ENCODE data around the gene SLC6A8.
"Not testable (repeated sequence)": the region's sequence is repeated elsewhere in the genome, so short reads cannot be mapped to it uniquely, and the experiment has no call there.

SLC6A8 gene

GRCh38 chrX:153672531-153673427, 14.9 kb upstream of the SLC6A8 start:
- no peak for DNase-seq (ENCODE audit: low read depth in 2 of 2)

GRCh38 chrX:153673428-153674218, 14.1 kb upstream of the SLC6A8 start, which contains the start of gene PNCK:
TSS of gene PNCK (minus strand) at chrX:153673813. CDS start at chrX:153673076, 737 bp downstream.
- DNase-seq (ENCODE audit: low read depth in 2 of 2): no peak

- no peak for DNase-seq (ENCODE audit: low read depth in 2 of 2)
Observed at GRCh38 chrX:153674219-153674851, 13.4 kb upstream of the SLC6A8 start.

GRCh38 chrX:153681175-153681574, 6.6 kb upstream of the SLC6A8 start:
- no peak for DNase-seq (ENCODE audit: low read depth in 2 of 2)

GRCh38 chrX:153683486-153683885, 4.2 kb upstream of the SLC6A8 start:
- DNase-seq (ENCODE audit: low read depth in 2 of 2): not testable (repeated sequence)

GRCh38 chrX:153684467-153685155, 3.1 kb upstream of the SLC6A8 start:
- no peak for DNase-seq (ENCODE audit: low read depth in 2 of 2)

GRCh38 chrX:153685156-153685536, 2.6 kb upstream of the SLC6A8 start:
- no peak for DNase-seq (ENCODE audit: low read depth in 2 of 2)

GRCh38 chrX:153685751-153686696, 1.7 kb upstream of the SLC6A8 start:
- no peak for DNase-seq (ENCODE audit: low read depth in 2 of 2)

GRCh38 chrX:153686711-153687110, 1.0 kb upstream of the SLC6A8 start:
- no peak for DNase-seq (ENCODE audit: low read depth in 2 of 2)

GRCh38 chrX:153688071-153688470, 345 bp downstream of the SLC6A8 start:
- no peak for DNase-seq (ENCODE audit: low read depth in 2 of 2)

GRCh38 chrX:153688506-153688905, 780 bp downstream of the SLC6A8 start:
- no peak for DNase-seq (ENCODE audit: low read depth in 2 of 2)

- no peak for DNase-seq (ENCODE audit: low read depth in 2 of 2)
Observed at GRCh38 chrX:153688911-153689590, 1.3 kb downstream of the SLC6A8 start.

GRCh38 chrX:153689654-153690465, 2.1 kb downstream of the SLC6A8 start:
- DNase-seq (ENCODE audit: low read depth in 2 of 2): no peak

- DNase-seq (ENCODE audit: low read depth in 2 of 2): no peak
Observed at GRCh38 chrX:153690466-153690865, 2.7 kb downstream of the SLC6A8 start.

GRCh38 chrX:153691032-153691827, 3.5 kb downstream of the SLC6A8 start:
- DNase-seq (ENCODE audit: low read depth in 2 of 2): not testable (repeated sequence)

GRCh38 chrX:153692003-153692402, 4.3 kb downstream of the SLC6A8 start:
- no peak for DNase-seq (ENCODE audit: low read depth in 2 of 2)

- no peak for DNase-seq (ENCODE audit: low read depth in 2 of 2)
Observed at GRCh38 chrX:153692611-153693156, 5.0 kb downstream of the SLC6A8 start.
